AG04449 (cell line): ENCODE data around the gene RIC1.
"Not testable (repeated sequence)": the region's sequence is repeated elsewhere in the genome, so short reads cannot be mapped to it uniquely, and the experiment has no call there.

Source experiments
- CTCF ChIA-PET: fragments of 350-600 bp; formaldehyde crosslinking; extraction: SDS; loops from one replicate; lab custom pipeline; 2021; ENCODE audit warnings: antibody characterized with exemption; lab: Yijun Ruan, JAX
- POLR2A ChIA-PET: fragments of 400-600, 350-600 bp; formaldehyde crosslinking; extraction: SDS; loops from one replicate; lab custom pipeline; 2020; ENCODE audit warnings: antibody characterized with exemption, inconsistent platforms; lab: Yijun Ruan, JAX
- DNase-seq: peaks from one replicate; pipeline ENCODE4 v3.0.0-alpha.2; 2010; ENCODE audit warnings: low read depth, low spot score
- H3K4me3 ChIP-seq: 2 replicates; pipeline ENCODE4 v1.5.1; 2011; ENCODE audit warnings: low read depth, mild to moderate bottlenecking, control low read depth, low read length
- TF ChIP-seq, protein P1 (sequence below): IDR thresholded peaks from one replicate; pipeline ENCODE4 v1.5.1; 2011; ENCODE audit warnings: mild to moderate bottlenecking, moderate library complexity, low read length, control low read depth, inconsistent platforms; ENCODE audit not compliant: insufficient read depth; ENCODE audit errors: missing control alignments

Gene RIC1

DNA sequence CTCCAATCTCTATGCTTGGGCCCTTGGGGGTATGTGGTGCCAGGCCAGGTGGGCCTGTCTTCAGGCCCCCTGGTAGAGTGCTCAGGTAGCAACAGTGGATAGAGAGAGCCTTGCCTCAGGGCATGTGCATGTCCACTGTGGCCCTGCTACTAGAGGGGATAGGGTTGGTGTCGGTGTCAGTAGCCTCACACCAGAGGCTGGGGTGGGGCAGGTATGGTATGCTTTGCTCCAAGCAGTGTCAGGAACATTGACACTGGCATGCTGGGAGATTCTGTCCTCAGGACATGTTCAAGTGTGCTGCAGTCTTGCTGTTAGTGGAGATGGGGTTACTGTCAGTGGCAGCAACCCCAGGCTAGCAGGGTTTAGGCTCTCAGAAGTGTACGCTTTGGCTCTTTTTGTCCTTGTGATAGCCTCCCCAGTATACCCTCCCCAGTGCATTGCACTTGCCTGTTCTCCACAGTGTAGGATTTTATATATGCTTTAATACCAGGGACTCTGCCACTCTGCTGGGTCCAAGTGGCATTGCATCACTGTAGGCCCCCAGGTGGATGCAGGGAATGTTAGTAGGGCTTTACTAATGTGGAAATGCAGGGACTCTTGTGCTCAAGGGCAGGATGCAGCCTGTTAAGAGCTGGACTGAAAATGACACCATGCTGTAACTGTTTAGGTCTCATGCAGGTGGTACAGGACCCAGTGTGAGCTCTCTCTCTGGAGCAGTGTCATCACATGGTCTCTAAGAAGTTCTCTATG lies 21.6 kb downstream of the RIC1 start:
- no peak for DNase-seq
- ChIA-PET CTCF (no interaction called here), POLR2A (no interaction called here)
- H3K4me3 ChIP-seq, result no peak overlapping the region
- TF ChIP-seq, protein P1, sequence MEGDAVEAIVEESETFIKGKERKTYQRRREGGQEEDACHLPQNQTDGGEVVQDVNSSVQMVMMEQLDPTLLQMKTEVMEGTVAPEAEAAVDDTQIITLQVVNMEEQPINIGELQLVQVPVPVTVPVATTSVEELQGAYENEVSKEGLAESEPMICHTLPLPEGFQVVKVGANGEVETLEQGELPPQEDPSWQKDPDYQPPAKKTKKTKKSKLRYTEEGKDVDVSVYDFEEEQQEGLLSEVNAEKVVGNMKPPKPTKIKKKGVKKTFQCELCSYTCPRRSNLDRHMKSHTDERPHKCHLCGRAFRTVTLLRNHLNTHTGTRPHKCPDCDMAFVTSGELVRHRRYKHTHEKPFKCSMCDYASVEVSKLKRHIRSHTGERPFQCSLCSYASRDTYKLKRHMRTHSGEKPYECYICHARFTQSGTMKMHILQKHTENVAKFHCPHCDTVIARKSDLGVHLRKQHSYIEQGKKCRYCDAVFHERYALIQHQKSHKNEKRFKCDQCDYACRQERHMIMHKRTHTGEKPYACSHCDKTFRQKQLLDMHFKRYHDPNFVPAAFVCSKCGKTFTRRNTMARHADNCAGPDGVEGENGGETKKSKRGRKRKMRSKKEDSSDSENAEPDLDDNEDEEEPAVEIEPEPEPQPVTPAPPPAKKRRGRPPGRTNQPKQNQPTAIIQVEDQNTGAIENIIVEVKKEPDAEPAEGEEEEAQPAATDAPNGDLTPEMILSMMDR, result no peak

DNA sequence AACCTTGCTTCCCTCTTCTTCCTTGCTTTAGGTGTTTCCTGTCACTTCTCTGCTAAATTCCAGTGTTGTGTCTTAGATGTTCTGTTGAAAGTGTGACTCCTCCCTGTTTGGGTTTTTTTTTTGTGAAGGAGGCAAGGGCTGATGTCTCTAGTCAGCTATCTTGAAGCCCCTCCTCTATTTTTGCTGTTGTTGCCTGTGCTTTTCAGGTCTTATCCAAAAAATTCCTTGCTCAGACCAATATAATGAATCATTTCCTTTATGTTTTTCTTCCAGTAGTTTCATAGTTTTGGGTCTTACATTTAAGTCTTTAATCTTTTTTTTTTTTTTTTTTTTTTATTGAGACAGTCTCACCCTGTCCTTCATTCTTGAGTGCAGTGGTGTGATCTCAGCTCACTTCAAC lies 22.3 kb downstream of the RIC1 start:
- no peak for DNase-seq
- no peak overlapping the region for H3K4me3 ChIP-seq
- ChIA-PET CTCF (no interaction called here), POLR2A (no interaction called here)
- TF ChIP-seq, protein P1, result no peak

DNA sequence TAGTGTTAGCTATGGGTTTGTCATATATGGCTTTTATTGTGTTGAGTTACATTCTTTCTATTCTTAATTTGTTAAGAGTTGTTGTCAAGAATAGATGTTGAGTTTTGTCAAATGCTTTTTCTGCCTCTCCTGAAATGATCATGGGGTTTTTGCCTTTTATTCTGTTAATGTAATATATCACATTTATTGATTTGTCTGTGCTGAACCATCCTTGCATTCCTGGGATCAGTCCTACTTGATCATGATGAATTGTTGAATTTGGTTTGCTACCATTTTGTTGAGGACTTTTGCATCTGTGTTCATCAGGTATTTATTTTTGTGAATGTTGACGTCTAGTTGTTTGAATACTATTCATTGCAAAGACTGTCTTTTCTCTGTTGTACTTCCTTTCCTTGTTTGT lies 23.9 kb downstream of the RIC1 start:
- DNase-seq, result no peak
- H3K4me3 ChIP-seq, result no peak overlapping the region
- TF ChIP-seq, protein P1, result no peak
- POLR2A ChIA-PET, result no interaction called here
- CTCF ChIA-PET, result no interaction called here

DNA sequence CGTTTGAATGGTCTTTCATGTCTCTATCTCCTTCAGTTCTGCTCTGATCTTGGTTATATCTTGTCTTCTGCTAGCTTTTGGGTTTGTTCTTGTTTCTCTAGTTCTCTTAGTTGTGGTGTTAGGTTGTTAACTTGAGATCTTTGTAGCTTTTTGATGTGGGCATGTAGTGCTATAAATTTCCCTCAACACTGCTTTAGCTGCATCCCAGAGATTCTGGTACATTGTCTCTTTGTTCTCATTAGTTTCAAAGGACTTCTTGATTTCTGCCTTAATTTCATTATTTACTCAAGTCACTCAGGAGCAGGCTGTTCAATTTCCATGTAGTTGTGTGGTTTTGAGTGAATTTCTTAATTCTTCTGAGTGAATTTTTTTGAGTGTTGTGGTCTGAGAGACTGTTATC lies 33.9 kb downstream of the RIC1 start:
- H3K4me3 ChIP-seq, DNase-seq, POLR2A ChIA-PET, CTCF ChIA-PET: not testable (repeated sequence)

DNA sequence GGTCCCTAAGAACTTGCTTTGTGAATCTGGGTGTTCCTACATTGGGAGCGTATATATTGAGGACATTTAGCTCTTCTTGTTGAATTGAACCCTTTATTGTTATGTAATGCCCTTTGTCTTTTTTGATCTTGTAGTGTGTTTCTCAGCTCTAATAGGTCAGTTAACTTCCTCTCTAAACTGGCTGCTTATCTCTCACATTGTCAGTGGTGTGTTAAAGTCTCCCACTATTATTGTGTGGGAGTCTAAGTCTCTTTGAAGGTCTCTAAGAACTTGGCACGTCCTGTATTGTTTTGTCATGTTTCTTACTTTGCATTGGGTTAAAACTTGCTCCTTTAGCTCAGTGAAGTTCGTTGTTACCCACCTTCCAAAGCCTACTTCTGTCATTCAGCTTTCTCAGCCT lies 36.2 kb downstream of the RIC1 start:
- CTCF ChIA-PET, result no interaction called here
- no peak for DNase-seq
- POLR2A ChIA-PET, result no interaction called here
- TF ChIP-seq, protein P1, result no peak
- H3K4me3 ChIP-seq, result no peak overlapping the region

DNA sequence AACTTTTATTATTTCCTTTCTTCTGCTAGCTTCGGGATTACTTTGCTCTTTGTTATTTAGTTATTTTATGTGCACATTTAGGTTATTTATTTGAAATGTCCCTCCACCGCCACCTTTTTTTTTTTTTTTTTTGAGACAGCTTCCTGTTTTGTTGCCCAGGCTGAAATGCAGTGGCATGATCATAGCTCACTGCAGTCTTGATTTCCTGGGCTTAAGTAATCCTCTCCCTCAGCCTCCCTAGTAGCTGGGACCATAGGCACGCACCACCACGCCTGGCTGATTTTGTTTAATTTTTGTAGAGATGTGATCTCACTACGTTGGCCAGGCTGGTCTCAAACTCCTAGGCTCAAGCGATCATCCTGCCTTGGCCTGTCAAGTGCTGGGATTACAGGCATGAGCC lies 38.5 kb downstream of the RIC1 start:
- TF ChIP-seq, protein P1, result no peak
- no peak overlapping the region for H3K4me3 ChIP-seq
- CTCF ChIA-PET, result no interaction called here
- POLR2A ChIA-PET, result no interaction called here
- no peak for DNase-seq

DNA sequence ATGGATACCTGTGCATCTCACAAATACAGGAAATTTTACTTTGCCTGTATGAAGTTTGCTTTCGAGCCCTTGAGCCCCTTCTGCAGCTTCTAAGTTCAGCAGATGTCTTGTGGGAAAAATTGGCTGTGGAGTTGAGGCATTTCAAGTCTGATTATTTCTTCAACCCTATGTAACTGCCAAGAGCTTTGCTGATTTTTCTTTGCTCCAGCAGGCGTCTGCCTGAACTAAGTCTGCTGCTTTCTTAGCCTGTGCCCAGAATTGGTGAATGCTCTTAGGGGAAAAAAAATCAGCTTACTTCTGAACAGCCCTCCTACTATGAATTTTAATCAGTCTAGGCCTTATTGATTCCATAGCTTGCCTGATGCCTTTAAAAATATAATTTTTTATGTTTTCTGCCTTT lies 41.2 kb downstream of the RIC1 start:
- no peak for DNase-seq
- TF ChIP-seq, protein P1, result no peak
- ChIA-PET POLR2A (no interaction called here), CTCF (no interaction called here)
- H3K4me3 ChIP-seq, result no peak overlapping the region
